ENCODE measurements around the gene DOK7. TPM values are rescaled to one million over a fixed set of nuclear protein-coding genes. Genes with fewer than 3 reads are reported as not detected.
"Not testable (repeated sequence)": the region's sequence is repeated elsewhere in the genome, so short reads cannot be mapped to it uniquely, and the experiment has no call there.

Gene DOK7
- total RNA-seq, 1 donor from 2014 or later = 33.5 TPM

DNA sequence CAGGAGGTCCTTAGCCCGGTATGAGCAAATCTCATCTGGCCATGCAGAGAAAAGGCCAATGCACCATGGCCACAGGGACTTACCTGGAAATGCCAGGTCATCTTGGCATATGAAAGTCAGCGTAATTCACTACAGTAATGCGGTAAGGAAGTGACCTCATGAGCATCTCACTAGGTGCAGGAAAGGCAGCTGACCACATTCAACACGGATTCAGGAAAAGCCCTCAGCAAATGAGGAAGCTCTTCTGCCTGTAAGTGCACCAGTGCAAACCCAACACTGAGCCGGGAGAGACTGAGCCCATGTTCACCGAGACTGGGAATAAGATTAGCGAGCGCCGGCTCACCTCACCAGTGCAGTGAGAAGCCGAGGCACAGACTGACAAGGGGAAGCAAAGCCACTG is 45.4 kb downstream of the DOK7 start:
- no peaks in the 10 kb centered on the region for H3K9me3 ChIP-seq
- intact Hi-C loops (cut with DNase I) = no loop called here
- no peak overlapping the region for H3K4me3 ChIP-seq
- peaks cover 58 to 85% of the 10 kb centered on the region in 2 donors for H3K36me3 ChIP-seq
- no peak for TF ChIP-seq CTCF (IDR thresholded peaks at IDR 0.05)
- H3K4me1 ChIP-seq = no peaks in the 10 kb centered on the region
- no peak overlapping the region for H3K27ac ChIP-seq
- no peak for DNase-seq (ENCODE audit: low spot score in 2 of 2)
- H3K27me3 ChIP-seq = no peaks in the 10 kb centered on the region

DNA sequence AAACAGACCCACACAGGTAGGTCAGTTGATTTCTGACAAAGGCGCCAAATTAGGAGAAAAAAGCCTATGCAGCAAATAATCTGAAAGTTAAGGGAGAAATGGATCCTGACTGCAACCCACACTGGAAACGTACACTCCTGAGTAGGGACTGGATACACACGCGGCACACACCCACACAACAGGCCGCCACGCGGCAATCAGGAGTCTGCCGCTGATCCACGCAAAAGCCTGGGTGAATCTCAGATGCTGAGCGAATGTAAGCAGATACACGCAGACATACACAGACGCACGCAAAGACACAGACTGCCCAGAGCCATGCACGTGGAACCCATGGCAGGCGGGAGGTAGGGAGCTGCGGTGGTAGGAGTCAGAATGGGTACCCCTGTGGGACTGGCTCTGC is 47.4 kb downstream of the DOK7 start:
- Histone ChIP-seq H3K4me1 (no peaks in the 10 kb centered on the region), H3K4me3 (no peak overlapping the region), H3K27ac (no peak overlapping the region), H3K36me3 (peaks cover 68 to 89% of the 10 kb centered on the region in 2 donors), H3K27me3 (no peaks in the 10 kb centered on the region), H3K9me3 (no peaks in the 10 kb centered on the region)
- TF ChIP-seq CTCF (IDR thresholded peaks at IDR 0.05) = no peak
- intact Hi-C loops (cut with DNase I) = loop anchor here (2.0 kb wide), 1 partner anchor 22 kb away; no protein-coding TSS in a partner anchor
- DNase-seq (ENCODE audit: low spot score in 2 of 2) = no peak

DNA sequence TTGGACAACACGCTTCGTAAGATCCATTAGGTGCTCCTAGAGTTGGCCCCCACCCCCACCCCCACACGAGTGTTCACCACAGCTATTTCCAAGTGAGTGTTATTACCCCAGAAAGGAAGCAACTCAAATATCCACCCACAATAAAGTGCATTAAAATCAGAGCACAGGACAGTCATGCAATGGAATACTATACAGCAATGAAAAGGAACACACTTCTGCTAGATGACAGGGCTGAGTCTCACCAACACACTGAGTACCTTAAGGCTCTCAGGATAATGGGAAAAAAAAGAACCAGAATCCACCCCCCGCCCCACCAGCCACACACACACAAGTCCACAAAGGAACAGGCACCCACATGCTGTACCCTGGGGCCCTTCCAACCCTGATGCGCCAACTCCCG is 48.1 kb downstream of the DOK7 start:
- TF ChIP-seq CTCF (IDR thresholded peaks at IDR 0.05) = no peak
- intact Hi-C loops (cut with DNase I) = loop anchor here (2.0 kb wide), 1 partner anchor 22 kb away; no protein-coding TSS in a partner anchor
- no peaks in the 10 kb centered on the region for H3K4me1 ChIP-seq
- DNase-seq (ENCODE audit: low spot score in 2 of 2) = no peak
- no peak overlapping the region for H3K4me3 ChIP-seq
- H3K9me3 ChIP-seq = no peaks in the 10 kb centered on the region
- no peak overlapping the region for H3K27ac ChIP-seq
- peaks cover 69 to 89% of the 10 kb centered on the region in 2 donors for H3K36me3 ChIP-seq
- H3K27me3 ChIP-seq = no peaks in the 10 kb centered on the region

DNA sequence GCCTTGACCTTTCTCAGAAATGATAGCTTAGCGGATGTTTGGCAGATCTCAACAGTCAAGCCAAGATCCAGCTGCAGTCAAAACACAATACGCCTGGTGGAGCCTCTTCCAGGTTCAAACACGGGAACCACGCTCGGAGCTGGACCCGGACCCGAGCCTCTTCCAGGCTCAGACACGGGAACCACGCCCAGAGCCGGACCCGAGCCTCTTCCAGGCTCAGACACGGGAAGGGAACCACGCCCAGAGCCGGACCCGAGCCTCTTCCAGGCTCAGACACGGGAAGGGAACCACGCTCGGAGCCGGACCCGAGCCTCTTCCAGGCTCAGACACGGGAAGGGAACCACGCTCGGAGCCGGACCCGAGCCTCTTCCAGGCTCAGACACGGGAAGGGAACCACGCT is 48.5 kb downstream of the DOK7 start:
- intact Hi-C loops (cut with DNase I) = loop anchor here (2.0 kb wide), 1 partner anchor 23 kb away; no protein-coding TSS in a partner anchor
- peaks cover 70 to 89% of the 10 kb centered on the region in 2 donors for H3K36me3 ChIP-seq
- not testable (repeated sequence) for H3K4me3 ChIP-seq; DNase-seq (ENCODE audit: low spot score in 2 of 2); H3K9me3 ChIP-seq; H3K27me3 ChIP-seq; H3K4me1 ChIP-seq
- peak overlapping the region in 1 of 2 donors; percentile 39 for H3K27ac ChIP-seq

- peak overlapping the region in 1 of 2 donors; percentile 39 for H3K27ac ChIP-seq
- TF ChIP-seq CTCF (IDR thresholded peaks at IDR 0.05) = no peak
Observed at GRCh38 chr4:3512279-3512678, 49.2 kb downstream of the DOK7 start.

GRCh38 chr4:3512719-3513118 is 49.6 kb downstream of the DOK7 start:
- no peak for DNase-seq (ENCODE audit: low spot score in 2 of 2)
- Histone ChIP-seq H3K9me3 (no peaks in the 10 kb centered on the region), H3K27me3 (no peaks in the 10 kb centered on the region), H3K4me1 (no peaks in the 10 kb centered on the region), H3K27ac (peak overlapping the region; percentile 32 to 34), H3K36me3 (peaks cover 76 to 90% of the 10 kb centered on the region in 2 donors), H3K4me3 (no peak overlapping the region)
- TF ChIP-seq CTCF (IDR thresholded peaks at IDR 0.05) = no peak
- intact Hi-C loops (cut with DNase I) = no loop called here

More at GRCh38 chr4:3512279-3512678, 49.2 kb downstream of the DOK7 start:
- no peaks in the 10 kb centered on the region for H3K4me1 ChIP-seq
- peaks cover 74 to 89% of the 10 kb centered on the region in 2 donors for H3K36me3 ChIP-seq
- no peaks in the 10 kb centered on the region for H3K27me3 ChIP-seq
- H3K4me3 ChIP-seq = no peak overlapping the region
- no peaks in the 10 kb centered on the region for H3K9me3 ChIP-seq
- intact Hi-C loops (cut with DNase I) = no loop called here
- DNase-seq (ENCODE audit: low spot score in 2 of 2) = peak in 1 of 2 donors; percentile 78

Data from ascending aorta (tissue), 2 donors.